Posterior cingulate gyrus (tissue), 11 donors: ENCODE results near the gene HES1.
"Not testable (repeated sequence)": the region's sequence is repeated elsewhere in the genome, so short reads cannot be mapped to it uniquely, and the experiment has no call there.

ENCODE experiments used
- DNase-seq, 10 donors: peaks; one replicate each; pipeline versions ENCODE4 v3.0.0 to v3.0.0-alpha.2; 2020 to 2021; ENCODE audit warnings: mixed read lengths in 3 of 10
- intact Hi-C: fragments of 100-400 bp; cut with DNase I; formaldehyde crosslinking; loops from one replicate; pipeline ENCODE4 v1.15.1; 2023

HES1 gene

DNA sequence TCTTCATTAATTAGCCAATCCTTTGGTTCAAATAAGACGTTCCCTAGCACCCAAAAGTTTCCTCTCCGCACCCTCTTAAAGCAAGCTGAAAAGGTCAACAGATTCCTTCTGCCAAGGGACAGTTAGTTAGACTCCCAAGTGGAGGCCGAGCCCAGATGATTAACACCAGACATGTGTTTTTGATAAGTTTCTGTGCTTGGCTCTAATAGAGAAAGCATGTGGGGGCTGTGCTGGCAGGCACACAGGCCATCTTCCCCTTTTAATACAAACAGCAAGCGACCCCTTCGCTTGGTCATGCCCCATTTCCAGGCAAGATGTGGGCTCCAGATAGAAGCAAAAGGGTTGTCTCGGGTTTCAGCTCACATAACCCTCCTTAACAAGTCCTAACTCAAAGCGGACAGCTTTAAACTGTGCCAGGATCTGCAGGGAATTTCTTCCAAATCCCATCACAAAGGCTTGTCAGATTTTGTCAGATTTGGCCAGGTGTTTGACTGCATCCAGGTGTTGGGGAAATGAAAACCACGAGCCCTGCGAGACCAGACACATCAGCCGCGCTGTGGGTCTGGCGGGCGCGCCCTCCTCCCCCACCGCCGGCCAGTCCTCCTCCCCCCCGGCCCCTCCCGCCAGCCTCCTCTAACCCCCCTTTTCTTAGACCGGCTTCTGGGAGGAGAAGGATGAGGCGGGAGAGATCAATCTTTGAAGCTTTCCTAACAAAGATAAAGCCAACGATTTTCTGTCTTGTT, 3.3 kb downstream of the HES1 start:
- intact Hi-C loops, result loop anchor here (2.0 to 10.0 kb wide), 2 partner anchors 134 to 358 kb away; no protein-coding TSS in a partner anchor
- DNase-seq, result peak in 1 of 10 donors; percentile 15

DNA sequence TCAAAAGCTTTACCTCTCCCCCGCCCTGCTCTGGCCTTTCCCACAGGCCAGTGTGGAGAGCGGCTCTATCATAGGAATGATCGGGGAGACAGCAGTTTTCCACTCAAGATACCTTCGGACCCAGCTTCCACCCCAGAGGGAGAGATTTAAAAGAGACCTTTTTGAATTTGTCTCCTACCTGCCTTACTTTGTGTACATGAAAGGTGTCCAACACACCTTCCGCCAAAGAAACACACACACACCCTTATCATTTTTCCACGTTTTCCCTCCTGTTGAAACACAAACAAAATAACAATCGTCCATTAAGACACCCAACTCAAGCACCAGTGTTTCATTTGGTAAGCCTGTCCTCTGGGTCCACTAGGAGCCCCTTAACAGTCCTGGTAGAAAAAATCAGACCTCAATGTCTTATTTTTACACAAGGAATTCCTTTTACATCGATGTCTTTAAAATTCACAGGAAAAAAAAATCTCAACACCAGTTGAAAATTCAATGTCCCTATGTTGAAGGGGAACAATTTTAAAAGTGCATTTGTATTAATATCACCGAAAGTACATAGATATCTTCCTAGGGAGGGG, 4.0 kb downstream of the HES1 start:
- DNase-seq, result peak in 1 of 10 donors; percentile 46
- intact Hi-C loops, result loop anchor here (2.0 to 10.0 kb wide), 3 partner anchors 69 to 359 kb away; no protein-coding TSS in a partner anchor

DNA sequence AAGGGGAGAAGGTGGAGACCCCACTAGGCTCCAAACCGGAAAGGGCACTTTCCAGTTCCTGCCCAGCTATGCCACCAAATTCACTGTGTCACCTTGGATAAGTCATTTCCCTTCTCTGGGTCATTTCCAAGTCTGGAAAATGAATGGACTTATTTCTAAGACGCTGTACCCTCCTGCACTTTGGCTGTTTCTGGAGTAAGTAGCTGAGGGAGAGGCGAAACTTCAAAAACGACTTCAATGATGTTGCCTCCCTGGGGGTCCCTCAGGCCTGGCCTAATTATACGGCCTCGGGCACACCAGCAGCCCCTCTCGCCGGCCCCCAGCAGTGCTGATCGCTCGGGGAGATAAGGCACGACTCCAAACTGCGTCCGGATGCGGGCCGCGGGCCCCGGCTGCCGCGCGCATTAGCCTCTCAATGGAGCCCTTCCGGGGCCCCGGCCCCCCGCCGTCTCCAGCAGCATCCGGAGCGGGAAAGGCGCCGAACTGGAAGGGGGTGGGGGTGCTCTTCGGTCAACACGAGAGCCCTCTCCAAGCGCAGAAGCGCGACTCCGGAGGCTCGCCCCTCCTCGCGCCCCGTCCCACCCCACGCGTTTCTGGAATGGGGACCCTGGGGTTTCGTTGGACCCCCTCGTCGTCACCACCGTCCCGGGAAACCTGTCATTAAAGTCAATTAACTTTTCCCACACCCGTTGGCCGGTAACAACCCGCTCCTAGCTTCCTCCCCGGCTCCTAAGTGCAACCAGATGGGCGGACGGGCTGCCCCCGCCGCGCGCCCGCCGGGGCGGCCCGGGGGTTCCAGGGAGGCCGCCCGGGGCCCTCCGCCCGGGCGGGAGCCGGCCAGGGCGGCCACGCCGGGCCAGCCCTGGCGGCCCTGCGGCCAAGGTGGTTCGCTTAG, 4.8 kb downstream of the HES1 start:
- DNase-seq, result peak in 4 of 10 donors; percentile 20 to 73 (median 36)
- intact Hi-C loops, result loop anchor here (1.0 to 2.0 kb wide), 2 partner anchors 70 to 129 kb away; no protein-coding TSS in a partner anchor

DNA sequence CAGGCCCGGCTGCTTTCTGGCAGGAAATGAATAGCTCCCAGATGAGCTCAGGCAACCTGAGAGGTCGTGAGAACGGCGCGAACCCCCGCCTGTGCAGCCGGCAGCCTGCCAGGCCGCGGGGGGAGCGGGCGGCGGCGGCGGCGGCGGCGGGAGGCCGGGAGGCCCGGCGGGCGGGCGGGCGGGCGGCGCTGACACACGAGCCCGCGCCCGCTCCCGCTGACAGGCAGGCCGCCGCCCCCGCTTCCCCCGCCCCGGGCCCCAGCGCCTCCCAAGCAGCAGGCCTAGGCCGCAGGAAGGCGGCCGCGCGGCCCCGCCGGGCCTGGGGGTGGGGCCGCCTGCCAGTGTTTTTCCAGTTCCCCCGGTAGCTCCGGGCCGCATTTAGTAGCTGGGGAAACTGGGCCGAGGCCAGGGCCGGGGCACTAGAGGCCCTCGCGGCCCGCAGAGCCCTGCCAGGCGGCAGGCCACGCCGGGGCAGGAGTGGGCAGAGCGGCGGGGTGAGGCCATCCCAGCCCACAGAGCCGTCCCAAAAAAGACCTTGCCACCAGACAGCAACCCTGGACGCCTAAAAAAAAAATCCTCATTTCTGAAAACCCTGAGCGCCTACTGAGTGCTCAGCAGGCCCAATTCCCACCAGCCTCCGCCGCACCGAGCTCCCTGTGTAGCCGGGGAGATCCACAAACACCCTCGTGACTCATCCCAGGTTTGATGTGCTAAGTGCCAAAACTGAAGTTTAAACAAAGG, 5.6 kb downstream of the HES1 start:
- peak; percentile 60 to 95 (median 80) for DNase-seq
- intact Hi-C loops, result loop anchor here (1.0 to 2.0 kb wide), 2 partner anchors 71 to 128 kb away; no protein-coding TSS in a partner anchor

DNA sequence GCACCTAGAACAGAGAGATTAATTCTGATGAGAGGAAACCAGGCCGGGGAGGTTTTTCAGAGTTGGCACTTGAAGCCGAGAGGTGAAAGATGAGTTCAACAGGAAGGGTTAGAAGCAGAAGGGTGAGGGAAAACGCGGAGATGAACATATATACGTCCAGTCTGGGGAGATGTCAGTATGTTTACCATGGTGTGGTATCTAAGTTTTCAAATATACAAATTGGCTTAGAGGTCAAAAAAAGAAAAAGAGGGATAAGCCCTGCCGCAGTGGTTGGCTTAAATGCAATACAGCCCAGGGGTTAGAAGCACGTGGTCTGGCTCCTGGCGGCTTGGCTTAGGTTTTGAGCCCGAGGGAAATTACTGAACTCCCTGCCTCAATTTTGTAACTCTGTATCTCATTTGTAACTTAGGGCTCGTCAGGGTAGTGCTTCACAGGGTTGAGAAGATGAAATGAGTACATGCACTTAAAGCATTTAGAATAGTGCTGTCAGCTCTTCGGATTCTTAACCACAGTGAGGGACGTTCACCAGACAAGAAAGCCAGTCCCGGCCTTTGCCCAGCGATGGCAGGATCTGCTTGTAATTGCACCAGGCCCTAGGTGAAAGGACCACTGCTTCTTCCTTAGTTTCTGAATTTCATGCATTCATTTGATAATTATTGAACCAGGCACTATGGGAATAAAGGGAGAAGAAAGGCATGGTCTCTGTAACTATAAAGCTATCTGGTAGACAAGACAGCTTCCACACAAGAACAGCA, 6.4 kb downstream of the HES1 start:
- intact Hi-C loops, result no loop called here
- DNase-seq, result peak in 1 of 10 donors; percentile 59

DNA sequence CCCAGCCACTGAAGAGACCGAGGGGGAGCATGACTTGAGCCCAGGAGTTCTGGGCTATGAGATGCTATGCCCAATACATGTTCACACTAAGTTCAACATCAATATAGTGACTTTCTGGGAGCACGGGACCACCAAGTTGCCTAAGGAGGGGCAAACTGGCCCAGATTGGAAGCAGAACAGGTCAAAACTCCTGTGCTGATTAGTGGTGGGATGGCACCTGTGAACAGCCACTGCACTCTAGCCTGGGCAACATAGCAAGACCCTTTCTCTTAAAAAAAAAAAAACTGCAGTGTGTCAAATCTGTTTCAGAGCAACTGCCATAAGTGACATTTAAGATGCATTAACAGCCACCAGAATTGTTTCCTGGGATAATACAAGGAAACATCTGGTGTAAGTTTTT, 9.8 kb downstream of the HES1 start:
- DNase-seq, result no peak
- intact Hi-C loops, result no loop called here

DNA sequence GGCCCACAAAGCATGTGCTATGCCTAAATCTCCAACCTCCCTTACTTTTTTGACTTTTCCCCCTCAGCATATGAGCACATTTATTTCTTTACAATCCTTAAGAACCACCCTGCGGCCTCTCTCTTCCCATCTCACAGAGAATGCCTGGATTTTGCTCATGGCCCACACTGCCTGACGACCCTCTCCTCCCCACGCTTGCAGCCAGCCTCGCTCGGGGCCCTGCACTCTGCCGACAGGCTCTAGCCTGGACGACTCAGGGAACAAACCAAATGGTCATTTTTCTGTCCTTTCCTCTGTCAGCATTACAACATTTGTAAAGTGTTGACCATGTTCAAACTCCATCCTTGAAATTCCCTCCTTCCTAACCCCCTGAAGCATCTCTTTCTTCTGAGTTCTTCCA, 11.7 kb downstream of the HES1 start:
- intact Hi-C loops, result no loop called here
- no peak for DNase-seq

DNA sequence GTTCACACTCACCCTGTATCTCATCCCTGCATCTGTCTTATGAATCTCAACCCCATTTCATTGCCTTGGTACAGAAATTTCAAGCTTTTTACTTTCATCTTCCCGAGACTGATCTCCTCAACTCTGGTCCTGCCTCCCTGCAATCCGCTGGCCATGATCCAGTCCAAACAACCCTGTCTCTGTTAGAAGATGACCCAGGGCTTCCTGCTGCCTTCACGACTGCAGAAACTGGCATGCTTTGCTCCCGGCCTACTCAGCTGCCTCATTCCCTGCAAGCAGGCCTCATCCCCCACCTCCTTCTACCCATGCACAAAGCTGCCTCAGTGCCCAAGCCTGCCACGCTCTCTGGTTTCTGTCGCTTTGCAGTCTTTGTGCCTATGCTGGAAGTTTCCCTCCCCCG, 12.4 kb downstream of the HES1 start:
- intact Hi-C loops, result no loop called here
- peak in 6 of 10 donors; percentile 22 to 89 (median 46) for DNase-seq

DNA sequence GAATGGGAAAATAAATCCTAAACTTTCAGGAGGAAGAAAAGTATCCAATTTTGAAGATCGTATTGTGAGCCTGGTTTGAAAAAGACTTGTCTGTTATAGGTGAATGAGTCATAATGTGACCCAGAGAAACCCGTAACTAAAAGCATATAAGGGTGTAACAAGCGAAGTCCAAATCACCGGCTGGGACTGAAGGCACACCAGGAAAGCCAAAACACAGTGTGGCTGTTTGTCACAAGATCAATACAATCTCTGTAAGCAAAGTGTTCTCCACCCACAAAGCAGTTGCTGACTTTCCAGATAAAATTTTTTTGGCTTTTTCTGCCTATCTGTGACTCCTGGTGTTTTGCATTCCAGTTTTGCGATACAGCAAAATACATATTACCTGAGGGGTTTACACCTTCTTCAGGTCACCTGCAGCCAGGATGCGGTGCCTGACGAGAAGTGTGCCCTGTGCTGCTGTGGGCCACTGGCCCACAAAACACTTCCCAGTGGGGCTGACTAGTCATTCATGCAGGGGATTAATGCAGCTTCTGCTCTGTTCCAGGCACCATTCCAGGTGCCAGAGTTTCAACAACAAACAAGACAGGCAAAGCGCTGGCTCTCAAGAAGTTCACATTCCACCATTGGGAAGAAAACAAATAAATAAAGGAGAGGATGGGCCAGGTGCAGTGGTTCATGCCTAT, 14.4 kb downstream of the HES1 start:
- intact Hi-C loops, result no loop called here
- DNase-seq, result peak in 1 of 10 donors; percentile 16

DNA sequence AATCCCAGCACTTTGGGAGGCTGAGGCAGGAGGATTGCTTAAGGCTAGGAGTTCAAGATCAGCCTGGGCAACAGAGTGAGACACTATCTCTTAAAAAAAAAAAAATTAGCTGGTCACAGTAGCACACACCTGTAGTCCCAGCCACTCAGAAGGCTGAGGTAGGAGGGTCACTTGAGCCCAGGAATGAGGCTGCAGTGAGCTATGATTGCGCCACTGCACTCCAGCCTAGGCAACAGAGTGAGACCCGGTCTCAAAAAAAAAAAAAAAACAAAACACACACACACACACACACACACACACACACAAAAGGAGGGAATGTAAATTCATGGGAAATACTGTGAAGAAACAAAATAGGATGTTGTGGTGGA, 15.0 kb downstream of the HES1 start:
- intact Hi-C loops, DNase-seq: not testable (repeated sequence)

DNA sequence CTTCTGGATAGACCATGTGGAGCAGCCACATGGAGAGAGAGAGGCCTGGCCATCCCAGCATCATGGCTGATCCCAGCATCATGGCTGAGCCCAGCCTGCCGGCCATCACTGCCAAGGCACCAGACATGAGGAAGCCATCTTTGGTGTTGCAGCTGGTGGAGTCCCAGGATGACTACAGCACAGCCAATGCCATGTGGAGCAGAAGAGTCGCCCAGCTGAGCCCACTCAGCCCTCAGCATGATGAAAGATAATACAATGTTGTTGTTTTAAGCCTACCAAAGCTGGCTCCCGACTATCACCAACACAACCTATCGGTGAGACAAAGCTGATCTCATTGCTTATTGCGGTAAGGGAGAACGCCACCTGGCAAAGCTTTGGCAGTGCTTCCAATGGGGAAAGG, 18.4 kb downstream of the HES1 start:
- DNase-seq, result no peak
- intact Hi-C loops, result no loop called here

DNA sequence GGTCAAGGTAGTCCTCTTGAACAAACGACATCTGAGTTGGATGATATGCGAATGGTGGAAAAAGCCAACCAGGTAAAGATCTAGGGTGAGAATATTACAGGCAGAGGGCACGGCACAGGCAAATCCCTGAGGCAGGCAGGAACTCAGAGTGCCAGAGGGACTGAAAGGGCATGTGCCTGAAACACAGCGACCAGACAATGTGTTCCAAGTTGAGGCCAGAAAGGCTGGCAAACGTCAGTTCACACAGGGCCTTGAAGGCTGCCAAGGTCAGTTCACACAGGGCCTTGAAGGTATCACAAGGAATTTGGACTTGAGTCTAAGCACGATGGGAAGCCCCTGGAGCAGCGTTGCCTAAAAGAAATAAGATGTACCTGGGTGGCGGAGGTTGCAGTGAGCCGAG, 20.1 kb downstream of the HES1 start:
- no peak for DNase-seq
- intact Hi-C loops, result no loop called here

DNA sequence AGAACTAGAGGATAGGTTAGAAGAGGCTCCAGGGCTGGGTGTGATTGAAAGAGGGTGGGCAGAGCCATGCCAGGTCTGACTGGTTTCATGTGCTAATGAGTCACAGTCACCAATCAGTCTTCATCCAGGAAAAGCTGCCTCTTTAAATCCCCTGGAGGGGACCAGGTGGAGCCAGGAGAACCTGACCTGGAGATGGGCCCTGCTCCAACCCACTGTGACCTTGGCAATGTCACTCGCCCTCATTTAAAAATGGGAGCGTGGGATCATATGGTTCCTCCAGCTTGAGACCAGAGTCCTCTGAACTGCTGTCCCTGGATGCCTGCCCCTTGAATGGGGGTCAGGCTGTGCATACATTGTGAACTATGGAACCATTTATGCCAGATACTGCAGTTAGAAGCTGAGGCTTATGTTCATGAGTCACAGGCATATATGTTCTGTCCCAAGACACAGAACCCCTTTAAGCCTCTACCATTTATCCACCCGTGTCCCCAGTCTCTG, 23.0 kb downstream of the HES1 start:
- intact Hi-C loops, result no loop called here

DNA sequence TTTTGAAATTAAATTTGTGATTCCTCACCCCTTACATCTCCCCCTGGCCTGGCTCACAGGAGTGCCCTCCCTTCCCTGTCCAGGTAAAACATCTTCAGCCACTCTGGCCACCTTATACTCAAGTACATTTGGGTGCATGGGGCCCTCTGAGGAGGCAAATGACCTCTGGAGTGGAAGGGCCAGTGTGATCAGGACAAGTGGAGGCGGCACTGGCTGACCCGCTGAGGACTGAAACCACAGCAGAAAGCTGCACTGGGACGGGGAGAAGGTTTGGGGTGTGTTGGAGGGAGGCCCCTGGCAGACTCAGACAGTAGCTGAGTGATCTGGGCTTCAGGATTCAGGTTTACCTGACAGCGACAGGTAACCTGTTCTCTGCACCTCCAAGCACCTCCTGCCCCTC, 24.2 kb downstream of the HES1 start:
- intact Hi-C loops, result no loop called here
- DNase-seq, result no peak

More for the DNA sequence above, 23.0 kb downstream of the HES1 start:
- DNase-seq, result no peak

DNA sequence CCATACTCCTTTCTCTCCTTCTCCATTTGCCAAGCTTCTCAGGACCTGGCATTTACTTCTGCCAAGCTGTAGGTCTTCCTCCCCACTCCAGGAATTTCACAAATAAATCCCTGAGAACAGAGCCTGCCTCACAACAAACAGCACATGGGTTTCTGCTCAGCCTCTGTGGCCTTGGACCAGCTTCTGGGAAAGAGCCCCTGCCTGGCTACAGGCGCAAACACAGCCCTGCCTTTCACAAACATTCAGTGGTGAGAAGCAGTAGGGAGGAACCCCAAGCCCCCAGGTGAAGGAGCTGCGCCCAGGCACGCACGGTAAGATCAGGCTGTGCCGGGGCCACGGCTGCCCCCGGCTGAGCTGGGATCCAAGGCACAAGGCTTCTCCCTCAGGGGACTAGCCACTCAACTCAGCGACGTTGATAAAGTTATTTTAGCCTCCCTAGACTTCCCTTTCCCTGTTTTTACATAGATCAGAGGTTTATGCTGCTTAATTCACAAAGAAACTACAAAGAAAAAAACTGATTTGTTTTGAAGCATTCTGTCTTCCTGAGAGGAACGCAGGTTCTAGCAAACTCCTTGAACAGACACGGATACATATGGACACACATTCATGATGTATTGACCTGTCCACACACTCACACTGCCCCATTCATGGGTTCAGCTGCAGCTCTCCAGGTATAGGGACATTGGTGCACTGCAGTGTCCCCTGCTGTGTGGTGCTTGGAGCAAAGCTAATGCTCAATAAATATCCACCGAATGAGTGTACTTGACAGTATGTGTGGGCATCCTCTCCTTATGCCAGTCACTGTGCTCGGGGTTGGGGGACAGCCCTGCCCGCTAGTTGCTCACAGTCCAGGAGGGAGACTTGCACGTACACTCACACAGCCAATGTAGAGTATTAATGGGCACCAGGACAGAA, 25.4 kb downstream of the HES1 start:
- DNase-seq, result peak in 1 of 10 donors; percentile 23
- intact Hi-C loops, result no loop called here

DNA sequence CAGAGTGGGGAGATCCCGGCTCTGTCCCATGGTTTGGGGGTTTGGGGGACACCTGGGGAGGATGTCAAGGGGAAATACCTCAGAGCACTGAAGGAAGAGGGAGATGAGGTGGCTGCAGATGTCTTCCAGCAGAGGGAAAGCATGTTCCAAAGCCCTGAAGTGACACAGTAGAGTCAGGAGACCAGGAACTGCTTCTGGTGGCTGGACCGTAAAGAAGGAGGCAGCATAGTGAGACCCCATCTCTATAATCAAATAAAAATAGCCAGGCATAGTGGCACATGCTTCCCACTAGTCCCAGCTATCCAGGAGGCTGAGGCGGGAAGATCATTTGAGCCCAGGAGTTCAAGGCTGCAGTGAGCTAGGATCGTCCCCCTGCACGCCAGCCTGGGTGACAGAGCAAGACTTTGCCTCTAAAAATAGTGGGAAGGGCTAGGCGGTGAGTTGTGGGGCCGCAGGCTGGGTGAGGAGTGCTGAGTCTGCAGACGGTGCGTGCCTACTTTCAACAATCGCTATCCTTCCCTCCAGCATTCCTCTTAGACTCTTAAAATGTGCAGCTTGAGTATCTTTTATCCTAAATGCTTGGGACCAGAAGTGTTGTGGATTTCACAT, 26.2 kb downstream of the HES1 start:
- intact Hi-C loops, result no loop called here
- peak in 1 of 10 donors; percentile 39 for DNase-seq
